Stimulated activated CD4-positive, alpha-beta T cell treated with anti-CD3 and anti-CD28 coated beads, TNF-alpha, amount 100 ng/mL, for 48 hours (primary cell): ENCODE data around the gene C1QTNF6.
"Not testable (repeated sequence)": the region's sequence is repeated elsewhere in the genome, so short reads cannot be mapped to it uniquely, and the experiment has no call there.

ENCODE experiments used
- DNase-seq, 3 donors: peaks; one replicate each; pipeline ENCODE4 v3.0.0-alpha.2; 2020; ENCODE audit warnings: low read depth in 3 of 3

C1QTNF6 gene

DNA sequence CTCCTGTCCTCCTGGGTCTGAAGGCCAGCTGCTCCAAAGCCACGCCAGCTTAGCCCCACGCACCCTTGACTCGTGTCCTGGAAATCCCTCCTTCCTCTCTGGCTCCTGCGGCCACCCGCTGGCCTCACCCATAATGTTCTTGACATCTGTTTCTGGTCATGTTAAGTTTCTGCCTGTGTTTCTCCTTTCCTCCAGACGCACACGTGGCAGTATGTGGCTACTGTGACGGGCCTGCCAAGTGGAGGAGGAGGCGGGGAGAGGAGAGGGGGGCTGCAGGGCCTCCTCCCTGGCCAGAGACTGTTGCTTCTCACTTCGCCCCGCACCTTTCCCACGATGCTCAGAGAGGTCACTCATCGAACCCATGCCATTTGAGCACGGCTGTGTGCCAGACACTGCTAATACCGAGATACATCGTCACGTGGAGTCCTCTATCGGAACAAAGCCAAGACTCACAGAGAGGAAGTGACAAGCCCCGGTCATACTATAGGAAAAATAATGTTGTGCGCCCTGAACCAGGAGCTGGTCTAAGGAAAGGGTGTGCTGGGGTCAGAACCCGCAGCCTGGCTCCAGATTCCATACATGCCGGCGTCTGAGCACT lies 11.5 kb downstream of the C1QTNF6 start:
- no peak for DNase-seq

GRCh38 chr22:37175414-37176281 lies 12.4 kb downstream of the C1QTNF6 start:
- DNase-seq = no peak

- DNase-seq = no peak
These were observed 13.1 kb downstream of the C1QTNF6 start for GRCh38 chr22:37174964-37175363.

DNA sequence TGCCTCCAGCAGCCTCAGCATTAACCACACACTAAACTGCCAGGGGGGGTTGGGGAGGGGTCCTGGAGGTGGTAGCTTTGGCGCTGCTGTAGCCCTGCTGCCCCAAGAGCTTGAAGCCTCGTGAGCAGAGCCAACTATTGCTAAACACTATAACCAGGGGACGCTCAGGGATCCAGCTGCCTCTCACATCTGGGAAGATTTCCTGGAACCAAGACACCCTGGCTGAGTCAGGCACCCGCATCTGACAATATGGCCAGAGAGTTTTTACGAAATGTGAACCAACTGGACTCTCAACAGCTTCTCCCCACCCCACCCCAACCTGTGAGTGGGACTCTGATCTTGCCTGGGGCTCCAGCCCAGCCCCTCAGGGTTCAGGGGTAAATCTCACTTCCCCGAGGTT lies 14.3 kb downstream of the C1QTNF6 start:
- no peak for DNase-seq

DNA sequence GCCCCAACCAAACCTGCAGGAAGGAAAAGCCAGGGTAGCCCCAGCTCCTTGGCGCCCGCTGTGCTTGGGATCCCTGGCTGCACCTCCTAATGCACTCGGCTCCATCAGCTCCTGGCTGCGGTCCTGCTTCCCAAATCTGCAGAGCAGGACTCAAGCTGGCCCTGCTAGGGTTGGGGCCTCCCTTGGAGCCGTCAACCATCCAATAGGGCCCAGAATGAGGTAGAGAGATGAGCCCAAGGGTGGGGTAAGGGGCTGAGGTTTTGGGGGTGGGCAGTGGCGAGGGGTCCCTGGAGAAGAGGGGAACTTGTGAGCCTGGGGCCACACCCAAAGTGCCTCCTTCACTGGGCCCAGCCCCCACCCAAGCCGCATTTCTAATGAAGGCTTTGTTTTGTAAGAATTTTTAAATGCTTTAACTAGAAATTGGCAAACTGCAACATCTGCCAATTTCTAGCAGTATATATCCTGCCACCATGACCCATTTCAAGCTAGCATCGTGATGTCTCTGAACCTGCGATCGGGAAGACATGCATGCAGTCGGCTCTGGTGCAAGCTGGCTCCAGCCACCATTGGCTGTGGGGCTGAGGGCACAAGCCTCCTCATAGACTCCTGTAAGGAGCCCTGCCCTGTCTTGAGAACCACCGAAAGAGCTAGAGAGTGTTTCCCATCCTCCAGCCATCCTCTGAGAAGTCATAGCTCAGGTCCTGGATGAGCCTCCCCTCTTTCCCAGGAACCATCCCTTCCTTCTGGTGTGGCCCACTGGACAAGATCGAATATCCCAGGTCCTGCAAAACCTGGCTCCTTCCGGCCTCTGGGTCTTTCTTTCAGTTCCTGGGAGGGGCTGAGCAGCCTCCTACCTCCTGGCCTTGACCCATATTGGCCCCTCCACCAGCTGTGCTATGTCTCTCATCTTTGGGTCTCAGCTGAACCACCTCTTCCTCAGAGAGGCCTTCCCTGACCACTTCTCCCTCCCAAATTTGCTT lies 15.5 kb downstream of the C1QTNF6 start:
- no peak for DNase-seq

- DNase-seq = no peak
These were observed 16.4 kb downstream of the C1QTNF6 start for GRCh38 chr22:37171662-37172061.

- DNase-seq = not testable (repeated sequence)
These were observed 17.2 kb downstream of the C1QTNF6 start for GRCh38 chr22:37170689-37171405.

DNA sequence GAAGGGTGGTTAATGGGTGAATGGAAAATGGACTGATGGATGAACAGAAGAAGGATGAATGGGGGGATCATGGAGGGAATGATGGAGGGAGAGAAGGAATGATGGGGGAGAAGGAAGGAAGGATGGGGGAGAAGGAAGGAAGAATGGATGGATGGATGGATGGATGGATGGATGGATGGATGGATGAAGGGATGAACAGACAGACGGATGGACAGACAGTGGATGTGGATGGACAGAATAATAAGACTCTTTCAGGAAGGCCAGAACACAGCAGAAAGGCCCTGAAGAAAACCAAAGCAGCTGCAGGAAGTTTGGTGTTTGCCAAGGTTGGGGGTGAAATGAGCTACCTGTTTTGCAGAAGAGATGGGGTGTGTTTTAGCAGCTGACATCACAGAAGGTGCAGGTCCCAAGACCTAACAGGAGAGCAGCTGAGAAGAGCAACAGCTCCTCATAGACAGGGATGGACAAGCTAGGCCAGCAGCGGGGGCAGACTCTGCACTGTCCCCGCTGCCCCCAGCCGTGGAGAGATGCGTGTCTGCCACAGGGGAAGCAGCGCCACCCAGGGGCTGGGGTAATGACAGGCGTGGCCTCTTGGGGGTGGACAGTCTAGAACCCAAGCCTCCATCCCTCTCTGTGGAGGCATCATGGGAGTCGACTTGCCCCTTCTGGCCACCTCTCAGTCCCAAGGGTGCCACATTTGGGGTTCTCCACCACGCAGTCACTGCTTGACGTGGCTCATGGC lies 17.9 kb downstream of the C1QTNF6 start:
- no peak for DNase-seq

- no peak for DNase-seq
These were observed 18.6 kb downstream of the C1QTNF6 start for GRCh38 chr22:37169406-37169805.

DNA sequence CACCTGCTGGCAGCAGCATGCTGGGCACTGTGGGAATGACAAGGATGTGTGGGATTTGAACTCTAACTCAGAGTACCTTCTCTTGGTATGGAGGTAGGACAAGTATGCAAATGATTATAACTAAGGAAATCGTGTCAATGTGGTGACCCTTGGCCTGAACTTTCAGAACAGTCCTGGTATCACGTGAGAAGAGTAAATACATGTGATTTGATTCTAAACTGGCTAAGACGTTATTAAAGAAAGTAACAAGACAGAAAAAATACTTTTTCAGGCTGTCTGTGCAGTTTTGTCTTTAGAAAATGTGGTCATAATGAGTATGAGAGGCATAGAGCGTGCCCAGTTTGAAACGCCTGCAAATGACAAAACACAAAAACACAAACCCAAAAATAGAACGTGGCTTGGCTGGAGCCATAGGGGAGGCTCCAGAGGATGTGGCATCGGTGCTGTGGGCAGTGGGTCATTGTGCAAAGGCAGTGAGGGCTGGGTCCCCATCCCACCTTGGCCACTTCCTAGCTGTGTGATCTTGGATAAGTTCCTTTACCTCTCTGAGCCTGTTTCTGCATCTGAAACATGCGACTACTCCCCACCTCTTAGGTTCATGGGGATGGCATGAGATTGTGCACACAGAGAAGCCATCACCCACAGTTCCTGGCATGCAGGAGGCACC lies 19.9 kb downstream of the C1QTNF6 start:
- no peak for DNase-seq

- no peak for DNase-seq
These were observed 20.7 kb downstream of the C1QTNF6 start for GRCh38 chr22:37167176-37167980.

- peak; percentile 70 to 81 (median 73) for DNase-seq
These were observed 21.4 kb downstream of the C1QTNF6 start for GRCh38 chr22:37166675-37167066.

- no peak for DNase-seq
These were observed 21.9 kb downstream of the C1QTNF6 start for GRCh38 chr22:37165940-37166674.

- no peak for DNase-seq
These were observed 23.0 kb downstream of the C1QTNF6 start for GRCh38 chr22:37165066-37165465.

GRCh38 chr22:37164505-37164887 lies 23.6 kb downstream of the C1QTNF6 start:
- DNase-seq = no peak

- DNase-seq = peak; percentile 62 to 81 (median 68)
These were observed 24.2 kb downstream of the C1QTNF6 start for GRCh38 chr22:37163575-37164504.

- DNase-seq = no peak
These were observed 25.0 kb downstream of the C1QTNF6 start for GRCh38 chr22:37163096-37163489.
